ENCODE data around the gene C1GALT1. TPM values are rescaled to one million over a fixed set of nuclear protein-coding genes. Genes with fewer than 3 reads are reported as not detected.

Gene C1GALT1
- total and polyA plus RNA-seq, 3 donors from 2014 or later = 9.1 to 20.4 (median 17.9) TPM

DNA sequence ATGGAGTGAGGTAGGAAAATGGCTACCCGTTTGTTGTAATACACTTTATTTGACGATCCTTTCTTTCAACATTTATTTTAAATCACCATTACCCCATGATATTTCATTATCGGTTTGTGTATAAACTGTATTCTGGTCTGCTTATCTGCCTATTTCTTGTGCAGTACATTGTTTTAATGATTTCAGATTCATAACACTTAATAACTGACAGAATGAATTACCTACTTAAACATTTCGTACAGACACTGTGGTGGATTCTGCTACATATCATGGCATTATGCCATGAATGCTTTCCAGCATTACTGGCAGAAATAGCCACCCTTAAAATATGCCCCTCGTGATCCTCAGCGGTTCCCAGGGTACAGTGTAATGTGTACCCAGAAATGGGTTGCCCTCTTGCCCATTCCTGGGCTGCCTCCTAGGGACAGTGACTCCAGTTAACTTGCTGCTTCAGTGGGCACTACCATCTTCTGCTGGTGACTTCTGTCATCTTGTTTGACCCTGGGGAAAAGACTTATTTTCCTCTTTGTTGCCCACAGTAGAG lies 74.5 kb downstream of the C1GALT1 start:
- WGBS, 2 donors = 92 to 94% methylated on average over 6 of the region's 6 CpGs
- intact Hi-C loops (cut with DNase I; ENCODE audit: low total_unique reads) = no loop called here

DNA sequence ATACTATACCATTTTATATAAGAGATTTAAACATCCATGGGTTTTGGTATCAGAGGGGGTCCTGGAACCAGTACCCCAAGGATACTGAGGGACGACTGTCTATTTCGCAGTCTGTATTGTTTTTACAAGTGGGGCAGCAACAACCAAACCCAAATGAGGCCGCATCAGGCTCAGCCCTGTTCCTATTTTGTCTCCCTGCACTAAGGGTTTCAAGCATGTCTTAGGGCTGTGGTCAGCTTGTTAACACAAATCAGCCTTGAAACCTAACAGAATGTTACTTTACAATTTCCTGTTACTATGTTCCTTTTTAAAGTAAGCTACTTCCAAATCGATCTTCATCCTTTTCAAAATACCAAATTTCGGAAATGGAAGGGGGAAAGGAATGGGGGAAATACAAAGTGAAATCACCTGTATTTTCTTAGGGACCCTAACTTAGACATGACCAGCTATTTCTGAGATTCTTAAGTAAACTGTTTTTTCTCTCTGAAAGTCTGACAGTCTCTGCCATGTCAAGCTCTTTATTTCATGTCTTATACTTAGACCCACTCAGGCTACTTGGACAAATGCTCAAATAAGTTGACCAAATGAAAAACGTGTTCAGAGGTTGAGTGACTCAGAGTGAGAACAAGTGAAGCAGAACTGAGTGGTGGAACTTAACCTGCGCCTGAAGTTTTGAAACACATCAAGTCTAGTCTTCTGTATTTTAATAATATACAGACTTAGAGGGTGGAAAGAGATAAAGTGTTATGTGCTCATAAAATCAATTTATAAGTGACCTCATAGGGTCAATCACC lies 75.8 kb downstream of the C1GALT1 start:
- no peaks in the 10 kb centered on the region for H3K36me3 ChIP-seq (ENCODE audit: low read depth, missing control alignments)
- H3K27ac ChIP-seq = no peak overlapping the region
- intact Hi-C loops (cut with DNase I; ENCODE audit: low total_unique reads) = no loop called here
- H3K4me3 ChIP-seq = no peak overlapping the region
- no peaks in the 10 kb centered on the region for H3K9me3 ChIP-seq
- H3K4me1 ChIP-seq = no peaks in the 10 kb centered on the region
- no peak for DNase-seq
- no peaks in the 10 kb centered on the region for H3K27me3 ChIP-seq
- TF ChIP-seq POLR2A (IDR thresholded peaks at IDR 0.05) = no peak
- TF ChIP-seq, protein P1, sequence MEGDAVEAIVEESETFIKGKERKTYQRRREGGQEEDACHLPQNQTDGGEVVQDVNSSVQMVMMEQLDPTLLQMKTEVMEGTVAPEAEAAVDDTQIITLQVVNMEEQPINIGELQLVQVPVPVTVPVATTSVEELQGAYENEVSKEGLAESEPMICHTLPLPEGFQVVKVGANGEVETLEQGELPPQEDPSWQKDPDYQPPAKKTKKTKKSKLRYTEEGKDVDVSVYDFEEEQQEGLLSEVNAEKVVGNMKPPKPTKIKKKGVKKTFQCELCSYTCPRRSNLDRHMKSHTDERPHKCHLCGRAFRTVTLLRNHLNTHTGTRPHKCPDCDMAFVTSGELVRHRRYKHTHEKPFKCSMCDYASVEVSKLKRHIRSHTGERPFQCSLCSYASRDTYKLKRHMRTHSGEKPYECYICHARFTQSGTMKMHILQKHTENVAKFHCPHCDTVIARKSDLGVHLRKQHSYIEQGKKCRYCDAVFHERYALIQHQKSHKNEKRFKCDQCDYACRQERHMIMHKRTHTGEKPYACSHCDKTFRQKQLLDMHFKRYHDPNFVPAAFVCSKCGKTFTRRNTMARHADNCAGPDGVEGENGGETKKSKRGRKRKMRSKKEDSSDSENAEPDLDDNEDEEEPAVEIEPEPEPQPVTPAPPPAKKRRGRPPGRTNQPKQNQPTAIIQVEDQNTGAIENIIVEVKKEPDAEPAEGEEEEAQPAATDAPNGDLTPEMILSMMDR (IDR thresholded peaks at IDR 0.05) = no peak
- 75 to 79% methylated on average over 7 of the region's 7 CpGs for WGBS, 2 donors

More for the DNA sequence above, 74.5 kb downstream of the C1GALT1 start:
- Histone ChIP-seq H3K4me3 (no peak overlapping the region), H3K4me1 (no peaks in the 10 kb centered on the region), H3K36me3 (ENCODE audit: low read depth, missing control alignments) (no peaks in the 10 kb centered on the region), H3K27me3 (no peaks in the 10 kb centered on the region), H3K27ac (no peak overlapping the region), H3K9me3 (no peaks in the 10 kb centered on the region)
- no peak for TF ChIP-seq POLR2A (IDR thresholded peaks at IDR 0.05)
- TF ChIP-seq, protein P1 (IDR thresholded peaks at IDR 0.05) = no peak
- no peak for DNase-seq

DNA sequence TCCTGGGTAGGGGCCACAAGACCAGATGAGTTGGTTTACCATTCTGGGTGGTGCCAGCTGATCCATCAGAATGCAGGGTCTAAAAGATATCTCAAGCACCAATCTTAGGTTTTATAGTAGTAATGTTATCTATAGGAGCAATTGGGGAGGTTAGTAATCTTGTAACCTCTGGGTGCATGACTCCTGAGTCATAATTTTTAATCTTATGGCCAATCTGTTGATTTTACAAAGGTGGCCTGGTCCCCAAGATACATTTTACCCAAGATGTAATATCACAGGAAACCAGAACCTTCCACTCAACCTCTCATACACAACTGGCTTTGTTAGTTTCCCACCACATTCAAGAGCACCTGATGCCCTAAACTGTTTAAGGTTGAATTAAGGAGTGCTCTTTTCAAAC lies 79.5 kb downstream of the C1GALT1 start:
- Histone ChIP-seq H3K27ac (no peak overlapping the region), H3K4me1 (no peaks in the 10 kb centered on the region), H3K4me3 (no peak overlapping the region), H3K36me3 (ENCODE audit: low read depth, missing control alignments) (no peaks in the 10 kb centered on the region), H3K27me3 (no peaks in the 10 kb centered on the region), H3K9me3 (no peaks in the 10 kb centered on the region)
- no peak for DNase-seq
- TF ChIP-seq, protein P1 (IDR thresholded peaks at IDR 0.05) = no peak
- no peak for TF ChIP-seq POLR2A (IDR thresholded peaks at IDR 0.05)
- intact Hi-C loops (cut with DNase I; ENCODE audit: low total_unique reads) = no loop called here

DNA sequence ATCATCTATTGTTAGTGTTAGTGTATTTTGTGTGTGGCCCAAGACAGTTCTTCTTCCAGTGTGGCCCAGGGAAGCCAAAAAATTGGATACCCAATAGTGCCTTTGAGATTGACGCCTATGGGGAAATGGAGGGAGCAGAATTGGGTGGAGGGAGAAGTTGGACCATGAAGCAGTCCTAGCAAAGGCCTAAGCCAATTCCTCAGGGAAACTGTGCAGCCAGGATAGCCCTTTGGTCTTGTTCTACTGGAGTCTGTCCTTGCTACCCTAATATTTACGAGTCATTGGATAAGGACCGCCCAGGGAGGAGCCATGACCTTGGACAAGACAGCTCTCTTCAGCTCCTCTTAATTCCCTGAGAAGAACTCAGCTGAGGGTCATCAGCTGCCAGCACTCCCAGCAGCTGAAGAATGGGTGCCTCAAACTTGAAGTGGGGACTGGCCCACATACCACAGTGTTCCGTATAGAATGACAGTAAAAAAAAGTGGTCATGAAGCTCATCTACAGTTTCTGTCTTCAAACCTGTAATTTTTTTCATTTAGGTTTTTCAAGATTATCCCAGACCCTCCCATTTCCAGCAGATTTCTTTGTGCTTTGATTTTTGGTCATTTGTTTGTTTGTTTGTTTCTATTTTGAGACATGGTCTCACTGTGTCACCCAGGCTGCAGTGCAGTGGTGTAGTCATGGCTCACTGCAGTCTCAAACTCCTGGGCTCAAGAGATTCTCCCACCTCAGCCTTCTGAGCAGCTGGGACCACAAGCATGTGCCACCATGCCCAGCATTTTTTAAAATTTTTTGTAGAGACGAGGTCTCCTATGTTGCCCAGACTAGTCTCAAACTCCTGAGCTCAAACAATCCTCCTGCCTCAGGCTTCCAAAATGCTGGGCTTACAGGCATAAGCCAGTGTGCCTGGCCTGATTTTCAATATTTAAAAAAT lies 81.2 kb downstream of the C1GALT1 start:
- TF ChIP-seq, protein P1 (IDR thresholded peaks at IDR 0.05) = no peak
- no peak for TF ChIP-seq POLR2A (IDR thresholded peaks at IDR 0.05)
- intact Hi-C loops (cut with DNase I; ENCODE audit: low total_unique reads) = no loop called here
- WGBS, 2 donors = 56 to 66% methylated on average over 5 of the region's 5 CpGs
- no peaks in the 10 kb centered on the region for H3K36me3 ChIP-seq (ENCODE audit: low read depth, missing control alignments)
- H3K4me3 ChIP-seq = no peak overlapping the region
- no peaks in the 10 kb centered on the region for H3K9me3 ChIP-seq
- no peaks in the 10 kb centered on the region for H3K4me1 ChIP-seq
- DNase-seq = peak; percentile 27
- no peaks in the 10 kb centered on the region for H3K27me3 ChIP-seq
- H3K27ac ChIP-seq = no peak overlapping the region
